Esophagus (tissue), 2 donors: ENCODE data around the gene LCNL1. TPM values are rescaled to one million over a fixed set of nuclear protein-coding genes. Genes with fewer than 3 reads are reported as not detected.

Source experiments
- polyA plus RNA-seq, 2 donors: library from polyadenylated mRNA; stranded (reverse); fragments of 200-250 nt; gene quantifications; one replicate each; pipeline ENCODE4 v1.2.3, GENCODE V29; 2013
- donor health status: healthy with polysubstance abuse.
- donor health status: Bipolar disorder and iron deficiency.

Gene LCNL1
- polyA plus RNA-seq, 2 donors: 0.20 to 0.55 TPM

Other genes starting within 250 kb of the LCNL1 start
- 10 to 100 TPM in 1 of 2 donors, 1 to 10 TPM in 1; 5.3 to 14.9 TPM for gene LCN10, start 240.1 kb upstream of the LCNL1 start, polyA plus RNA-seq
- 10 to 100 TPM in 1 of 2 donors, 1 to 10 TPM in 1; 9.0 to 14.4 TPM for gene LCN6, start 234.5 kb upstream of the LCNL1 start, polyA plus RNA-seq
- not detected for gene LCN8, start 224.8 kb upstream of the LCNL1 start, polyA plus RNA-seq
- not detected for gene LCN15, start 218.5 kb upstream of the LCNL1 start, polyA plus RNA-seq
- 100 to 1,000 TPM in 1 of 2 donors, 10 to 100 TPM in 1; 85.2 to 155 TPM for gene TMEM141, start 191.6 kb upstream of the LCNL1 start, polyA plus RNA-seq
- gene CCDC183, start 186.7 kb upstream of the LCNL1 start, polyA plus RNA-seq: 1 to 10 TPM in 1 of 2 donors, under 1 TPM in 1; 0.32 to 1.1 TPM
- gene RABL6, start 175.0 kb upstream of the LCNL1 start, polyA plus RNA-seq: 10 to 100 TPM; 46.5 to 61.7 TPM
- gene AJM1, start 140.5 kb upstream of the LCNL1 start, polyA plus RNA-seq: 1 to 10 TPM; 1.9 to 3.7 TPM
- 100 to 1,000 TPM in 1 of 2 donors, 10 to 100 TPM in 1; 83.1 to 101 TPM for gene PHPT1, start 133.6 kb upstream of the LCNL1 start, polyA plus RNA-seq
- 10 to 100 TPM in 1 of 2 donors, 1 to 10 TPM in 1; 3.9 to 11.5 TPM for gene MAMDC4, start 130.6 kb upstream of the LCNL1 start, polyA plus RNA-seq
- 100 to 1,000 TPM; 445 to 637 TPM for gene EDF1, start 116.7 kb upstream of the LCNL1 start, polyA plus RNA-seq
- gene TRAF2, start 96.5 kb upstream of the LCNL1 start, polyA plus RNA-seq: 10 to 100 TPM; 11.0 to 16.6 TPM
- gene FBXW5, start 38.3 kb upstream of the LCNL1 start, polyA plus RNA-seq: 10 to 100 TPM; 91.4 to 97.3 TPM
- 1 to 10 TPM; 1.2 to 1.8 TPM for gene C8G, start 37.8 kb upstream of the LCNL1 start, polyA plus RNA-seq
- under 1 TPM; 0.24 to 0.77 TPM for gene LCN12, start 30.7 kb upstream of the LCNL1 start, polyA plus RNA-seq
- gene PTGDS, start 5.5 kb upstream of the LCNL1 start, polyA plus RNA-seq: 10 to 100 TPM; 18.4 to 42.3 TPM
- gene PAXX, start 9.4 kb downstream of the LCNL1 start, polyA plus RNA-seq: 100 to 1,000 TPM in 1 of 2 donors, 10 to 100 TPM in 1; 49.7 to 119 TPM
- gene CLIC3, start 13.6 kb downstream of the LCNL1 start, polyA plus RNA-seq: 100 to 1,000 TPM; 351 to 474 TPM
- 10 to 100 TPM in 1 of 2 donors, 1 to 10 TPM in 1; 7.7 to 14.7 TPM for gene ABCA2, start 45.2 kb downstream of the LCNL1 start, polyA plus RNA-seq
- gene FUT7, start 49.1 kb downstream of the LCNL1 start, polyA plus RNA-seq: under 1 TPM; 0.08 to 0.39 TPM
- gene NPDC1, start 63.2 kb downstream of the LCNL1 start, polyA plus RNA-seq: 10 to 100 TPM; 33.1 to 44.3 TPM
- gene ENTPD2, start 71.1 kb downstream of the LCNL1 start, polyA plus RNA-seq: 1 to 10 TPM; 1.5 to 1.6 TPM
- gene SAPCD2, start 87.6 kb downstream of the LCNL1 start, polyA plus RNA-seq: 1 to 10 TPM; 7.5 to 9.0 TPM
- gene UAP1L1, start 94.5 kb downstream of the LCNL1 start, polyA plus RNA-seq: 1 to 10 TPM; 2.9 to 3.8 TPM
- 10 to 100 TPM; 28.5 to 42.3 TPM for gene MAN1B1, start 104.0 kb downstream of the LCNL1 start, polyA plus RNA-seq
- 100 to 1,000 TPM in 1 of 2 donors, 10 to 100 TPM in 1; 90.4 to 129 TPM for gene DPP7, start 131.7 kb downstream of the LCNL1 start, polyA plus RNA-seq
- gene GRIN1, start 156.2 kb downstream of the LCNL1 start, polyA plus RNA-seq: under 1 TPM; 0.06 to 0.14 TPM
- under 1 TPM; 0.24 to 0.81 TPM for gene LRRC26, start 187.1 kb downstream of the LCNL1 start, polyA plus RNA-seq
- not detected for gene TMEM210, start 189.1 kb downstream of the LCNL1 start, polyA plus RNA-seq
- gene ANAPC2, start 205.6 kb downstream of the LCNL1 start, polyA plus RNA-seq: 10 to 100 TPM; 27.7 to 47.3 TPM
- gene SSNA1, start 205.7 kb downstream of the LCNL1 start, polyA plus RNA-seq: 100 to 1,000 TPM; 104 TPM
- gene TPRN, start 217.7 kb downstream of the LCNL1 start, polyA plus RNA-seq: 10 to 100 TPM; 12.8 to 19.9 TPM
- 10 to 100 TPM; 21.6 to 27.5 TPM for gene TMEM203, start 222.7 kb downstream of the LCNL1 start, polyA plus RNA-seq
- 10 to 100 TPM in 1 of 2 donors, 1 to 10 TPM in 1; 5.7 to 12.2 TPM for gene NDOR1, start 222.7 kb downstream of the LCNL1 start, polyA plus RNA-seq
- gene RNF208, start 239.2 kb downstream of the LCNL1 start, polyA plus RNA-seq: 10 to 100 TPM; 13.3 to 28.5 TPM
- 100 to 1,000 TPM; 334 to 342 TPM for gene CYSRT1, start 242.2 kb downstream of the LCNL1 start, polyA plus RNA-seq
- gene RNF224, start 244.5 kb downstream of the LCNL1 start, polyA plus RNA-seq: 1 to 10 TPM; 3.7 to 5.5 TPM
- gene SLC34A3, start 247.9 kb downstream of the LCNL1 start, polyA plus RNA-seq: 1 to 10 TPM; 1.3 to 1.6 TPM